GM18498 (cell line): ENCODE data around the gene VSTM2B.

Experiments
- ATAC-seq: cut with Tn5 transposase; IDR thresholded peaks from one replicate; pipeline ENCODE4 v1.9.1; 2021; ENCODE audit warnings: mild to moderate bottlenecking, moderate library complexity; ENCODE audit not compliant: unreplicated experiment

The VSTM2B gene

GRCh38 chr19:29495901-29496441, 29.8 kb upstream of the VSTM2B start:
- ATAC-seq: no peak

GRCh38 chr19:29497241-29497640, 28.6 kb upstream of the VSTM2B start:
- no peak for ATAC-seq

- ATAC-seq: no peak
These were observed 27.9 kb upstream of the VSTM2B start for GRCh38 chr19:29497686-29498436.

- ATAC-seq: no peak
These were observed 26.4 kb upstream of the VSTM2B start for GRCh38 chr19:29499261-29499920.

- ATAC-seq: no peak
These were observed 25.7 kb upstream of the VSTM2B start for GRCh38 chr19:29499921-29500590.

GRCh38 chr19:29501816-29502580, 23.8 kb upstream of the VSTM2B start:
- no peak for ATAC-seq

- ATAC-seq: no peak
These were observed 23.3 kb upstream of the VSTM2B start for GRCh38 chr19:29502581-29502850.

- no peak for ATAC-seq
These were observed 22.5 kb upstream of the VSTM2B start for GRCh38 chr19:29503140-29503758.

GRCh38 chr19:29503785-29504184, 22.0 kb upstream of the VSTM2B start:
- no peak for ATAC-seq

- no peak for ATAC-seq
These were observed 21.3 kb upstream of the VSTM2B start for GRCh38 chr19:29504454-29504853.

GRCh38 chr19:29505097-29505824, 20.5 kb upstream of the VSTM2B start:
- no peak for ATAC-seq

- no peak for ATAC-seq
These were observed 19.2 kb upstream of the VSTM2B start for GRCh38 chr19:29506619-29506911.

GRCh38 chr19:29507081-29507860, 18.5 kb upstream of the VSTM2B start:
- no peak for ATAC-seq

GRCh38 chr19:29508181-29508580, 17.6 kb upstream of the VSTM2B start:
- no peak for ATAC-seq

GRCh38 chr19:29509456-29509855, 16.3 kb upstream of the VSTM2B start:
- no peak for ATAC-seq

GRCh38 chr19:29510701-29511265, 15.0 kb upstream of the VSTM2B start:
- ATAC-seq: no peak

GRCh38 chr19:29511768-29512167, 14.0 kb upstream of the VSTM2B start:
- no peak for ATAC-seq

GRCh38 chr19:29512748-29513147, 13.0 kb upstream of the VSTM2B start:
- ATAC-seq: no peak

- ATAC-seq: no peak
These were observed 11.1 kb upstream of the VSTM2B start for GRCh38 chr19:29514525-29515232.
